Measurements from ENCODE around the gene GAL3ST3. TPM values are rescaled to one million over a fixed set of nuclear protein-coding genes. Genes with fewer than 3 reads are reported as not detected.
A peak's percentile ranks its signal among the peaks of the same experiment; 100 is the strongest.
"Not testable (repeated sequence)": the region's sequence is repeated elsewhere in the genome, so short reads cannot be mapped to it uniquely, and the experiment has no call there.

GAL3ST3 gene
- 0.07 and 0.14 TPM in 2 replicates for total RNA-seq

- no peak for DNase-seq (ENCODE audit: low read depth, low spot score)
Observed at GRCh38 chr11:66048547-66049323, at the start of gene GAL3ST3. Gene GAL3ST3 (minus strand): TSS chr11:66049161. CDS start chr11:66045415, 3,746 bp downstream.

GRCh38 chr11:66092125-66092524 lies 43.2 kb upstream of the GAL3ST3 start:
- DNase-seq (ENCODE audit: low read depth, low spot score) = not testable (repeated sequence)

- no peak for DNase-seq (ENCODE audit: low read depth, low spot score)
Observed at GRCh38 chr11:66090288-66090687, 41.3 kb upstream of the GAL3ST3 start.

GRCh38 chr11:66089067-66089466 lies 40.1 kb upstream of the GAL3ST3 start:
- no peak for DNase-seq (ENCODE audit: low read depth, low spot score)

- no peak for DNase-seq (ENCODE audit: low read depth, low spot score)
Observed at GRCh38 chr11:66087148-66087908, 38.4 kb upstream of the GAL3ST3 start.

GRCh38 chr11:66084821-66085475 lies 36.0 kb upstream of the GAL3ST3 start:
- no peak for DNase-seq (ENCODE audit: low read depth, low spot score)

- DNase-seq (ENCODE audit: low read depth, low spot score) = no peak
Observed at GRCh38 chr11:66083767-66084166, 34.8 kb upstream of the GAL3ST3 start.

- DNase-seq (ENCODE audit: low read depth, low spot score) = peak; percentile 50
Observed at GRCh38 chr11:66082946-66083698, 34.2 kb upstream of the GAL3ST3 start.

- no peak for DNase-seq (ENCODE audit: low read depth, low spot score)
Observed at GRCh38 chr11:66081505-66081904, 32.5 kb upstream of the GAL3ST3 start.

GRCh38 chr11:66080055-66080817 lies 31.3 kb upstream of the GAL3ST3 start:
- DNase-seq (ENCODE audit: low read depth, low spot score) = no peak

- DNase-seq (ENCODE audit: low read depth, low spot score) = not testable (repeated sequence)
Observed at GRCh38 chr11:66078949-66079348, 30.0 kb upstream of the GAL3ST3 start.

GRCh38 chr11:66077927-66078326 lies 29.0 kb upstream of the GAL3ST3 start:
- no peak for DNase-seq (ENCODE audit: low read depth, low spot score)

GRCh38 chr11:66076561-66076960 lies 27.6 kb upstream of the GAL3ST3 start:
- DNase-seq (ENCODE audit: low read depth, low spot score) = no peak

- DNase-seq (ENCODE audit: low read depth, low spot score) = no peak
Observed at GRCh38 chr11:66075273-66075672, 26.3 kb upstream of the GAL3ST3 start.

GRCh38 chr11:66073669-66074068 lies 24.7 kb upstream of the GAL3ST3 start:
- no peak for DNase-seq (ENCODE audit: low read depth, low spot score)

- DNase-seq (ENCODE audit: low read depth, low spot score) = no peak
Observed at GRCh38 chr11:66072518-66072917, 23.6 kb upstream of the GAL3ST3 start.

- DNase-seq (ENCODE audit: low read depth, low spot score) = no peak
Observed at GRCh38 chr11:66072081-66072480, 23.1 kb upstream of the GAL3ST3 start.

GRCh38 chr11:66071381-66071801 lies 22.4 kb upstream of the GAL3ST3 start:
- no peak for DNase-seq (ENCODE audit: low read depth, low spot score)

GRCh38 chr11:66070604-66071380 lies 21.8 kb upstream of the GAL3ST3 start:
- no peak for DNase-seq (ENCODE audit: low read depth, low spot score)

Data from pulmonary artery endothelial cell (primary cell).